ENCODE results near the gene ABCA4.

DNA sequence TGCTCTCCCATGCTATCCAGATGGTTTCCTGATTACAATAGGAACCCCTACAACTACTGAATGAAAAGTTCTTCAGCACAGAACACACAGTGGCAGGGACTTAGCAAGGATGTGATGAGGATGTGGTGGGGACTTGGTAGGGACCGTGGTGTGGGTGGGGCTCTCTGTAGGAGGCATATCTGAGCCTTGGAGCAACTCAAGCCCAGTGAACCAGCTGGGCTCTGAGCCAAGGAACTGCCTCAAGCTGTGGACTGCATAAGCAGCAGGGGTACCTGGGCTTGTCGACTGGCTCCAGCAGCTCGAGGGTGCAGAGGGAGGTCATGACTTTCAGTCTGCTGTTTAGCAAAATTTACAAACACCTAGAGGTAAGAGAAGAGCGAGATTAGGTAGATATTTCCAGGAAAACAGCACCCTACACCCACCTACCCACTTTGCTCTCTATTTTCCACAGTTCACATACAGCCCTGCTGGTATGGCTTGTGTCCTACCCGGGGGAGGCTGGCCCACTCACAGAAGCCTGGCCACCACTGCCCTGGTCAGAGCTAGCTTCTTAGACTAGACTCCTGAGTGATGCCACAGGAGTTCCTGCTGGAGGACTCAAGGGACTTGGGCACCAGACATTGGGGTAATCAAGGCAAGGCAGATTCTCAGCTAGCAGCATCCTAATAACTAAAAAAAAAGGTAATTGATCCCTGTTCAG, 125.0 kb downstream of the ABCA4 start:
- TF ChIP-seq, protein P1, sequence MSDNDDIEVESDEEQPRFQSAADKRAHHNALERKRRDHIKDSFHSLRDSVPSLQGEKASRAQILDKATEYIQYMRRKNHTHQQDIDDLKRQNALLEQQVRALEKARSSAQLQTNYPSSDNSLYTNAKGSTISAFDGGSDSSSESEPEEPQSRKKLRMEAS (IDR thresholded peaks at IDR 0.05; ENCODE audit: insufficient read depth, insufficient read length) = no peak
- TF ChIP-seq, protein P2, sequence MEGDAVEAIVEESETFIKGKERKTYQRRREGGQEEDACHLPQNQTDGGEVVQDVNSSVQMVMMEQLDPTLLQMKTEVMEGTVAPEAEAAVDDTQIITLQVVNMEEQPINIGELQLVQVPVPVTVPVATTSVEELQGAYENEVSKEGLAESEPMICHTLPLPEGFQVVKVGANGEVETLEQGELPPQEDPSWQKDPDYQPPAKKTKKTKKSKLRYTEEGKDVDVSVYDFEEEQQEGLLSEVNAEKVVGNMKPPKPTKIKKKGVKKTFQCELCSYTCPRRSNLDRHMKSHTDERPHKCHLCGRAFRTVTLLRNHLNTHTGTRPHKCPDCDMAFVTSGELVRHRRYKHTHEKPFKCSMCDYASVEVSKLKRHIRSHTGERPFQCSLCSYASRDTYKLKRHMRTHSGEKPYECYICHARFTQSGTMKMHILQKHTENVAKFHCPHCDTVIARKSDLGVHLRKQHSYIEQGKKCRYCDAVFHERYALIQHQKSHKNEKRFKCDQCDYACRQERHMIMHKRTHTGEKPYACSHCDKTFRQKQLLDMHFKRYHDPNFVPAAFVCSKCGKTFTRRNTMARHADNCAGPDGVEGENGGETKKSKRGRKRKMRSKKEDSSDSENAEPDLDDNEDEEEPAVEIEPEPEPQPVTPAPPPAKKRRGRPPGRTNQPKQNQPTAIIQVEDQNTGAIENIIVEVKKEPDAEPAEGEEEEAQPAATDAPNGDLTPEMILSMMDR (IDR thresholded peaks at IDR 0.05; ENCODE audit: extremely low read depth in 1 of 2, insufficient read depth in 1 of 2, low read depth in 1 of 2, low read length in 2 of 2) = no peak

Data from endothelial cell of umbilical vein (primary cell).